ENCODE data around the gene SMCO3.

The SMCO3 gene

DNA sequence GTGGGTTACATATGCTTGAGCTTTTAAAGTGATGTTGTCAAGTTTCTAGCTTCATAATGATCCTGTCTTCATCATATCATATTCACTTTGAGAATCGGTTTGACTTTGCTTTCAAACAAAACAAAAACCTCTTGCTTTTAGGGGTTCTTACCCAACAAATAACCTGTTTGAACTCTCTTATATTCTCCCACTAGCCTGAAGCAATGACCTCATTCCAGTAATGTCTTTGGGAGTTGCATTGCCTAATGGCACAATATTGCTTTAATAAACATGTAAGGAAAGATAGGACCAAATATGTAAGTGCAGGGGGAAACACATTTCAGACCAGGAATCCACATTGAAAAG, 38.4 kb downstream of the SMCO3 start:
- Histone ChIP-seq H3K36me3 (ENCODE audit: control insufficient read depth, insufficient read depth, low read length) (no peaks in the 10 kb centered on the region), H3K4me3 (ENCODE audit: extremely low read depth, insufficient read depth, low read length, poor library complexity, severe bottlenecking) (peak overlapping the region; percentile 73), H3K9me3 (ENCODE audit: control insufficient read depth, low read length) (no peaks in the 10 kb centered on the region), H3K27ac (ENCODE audit: low read depth, low read length, severe bottlenecking) (peak overlapping the region; percentile 58), H3K4me1 (ENCODE audit: control insufficient read depth, insufficient read depth, low read length, poor library complexity, severe bottlenecking) (peaks cover 20% of the 10 kb centered on the region)
- 56% methylated on average over 1 of the region's 1 CpG; no CpG with 5 or more reads in 1 of the 2 experiments for WGBS, 2 experiments (ENCODE audit: insufficient coverage in 2 of 2)

DNA sequence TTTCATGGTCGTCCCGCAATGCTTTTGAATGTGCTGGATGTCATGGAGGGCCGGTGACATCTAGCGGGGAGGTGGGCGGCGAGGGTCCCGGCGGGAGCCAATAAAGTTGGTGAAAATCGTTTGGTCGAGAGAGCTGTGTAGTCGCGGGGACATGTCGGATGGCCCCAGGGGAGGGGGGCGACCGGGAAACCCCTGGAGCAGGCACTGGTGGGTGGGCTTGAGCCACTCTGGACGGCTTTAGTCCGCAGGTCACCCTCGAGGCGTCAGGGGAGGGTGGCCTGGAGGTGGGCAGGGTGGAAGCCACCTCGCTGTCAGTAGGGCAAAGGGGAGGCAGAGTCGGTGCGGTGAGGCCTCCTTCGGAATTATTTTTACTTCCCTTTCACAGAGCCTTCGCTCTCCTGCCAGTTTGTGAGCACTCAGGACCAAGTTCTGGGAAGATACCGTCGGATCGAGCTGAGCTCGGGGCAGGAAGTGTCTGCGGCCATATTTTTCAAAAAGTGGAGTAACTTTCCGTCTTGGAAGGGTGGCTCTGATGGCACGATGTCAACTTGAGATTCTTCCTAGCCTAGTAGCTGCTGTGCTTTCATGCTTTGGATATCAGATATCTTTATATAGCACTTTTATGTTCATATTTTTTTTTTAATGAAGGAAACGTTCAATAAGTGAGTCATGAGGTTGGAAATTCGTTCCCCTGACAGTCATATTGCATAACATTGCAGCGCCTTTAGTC, 38.9 kb downstream of the SMCO3 start:
- WGBS, 2 experiments (ENCODE audit: insufficient coverage in 2 of 2): 36 to 37% methylated on average over 16 to 29 of the region's 34 CpGs
- H3K36me3 ChIP-seq (ENCODE audit: control insufficient read depth, insufficient read depth, low read length): no peaks in the 10 kb centered on the region
- peak overlapping the region; percentile 58 for H3K27ac ChIP-seq (ENCODE audit: low read depth, low read length, severe bottlenecking)

DNA sequence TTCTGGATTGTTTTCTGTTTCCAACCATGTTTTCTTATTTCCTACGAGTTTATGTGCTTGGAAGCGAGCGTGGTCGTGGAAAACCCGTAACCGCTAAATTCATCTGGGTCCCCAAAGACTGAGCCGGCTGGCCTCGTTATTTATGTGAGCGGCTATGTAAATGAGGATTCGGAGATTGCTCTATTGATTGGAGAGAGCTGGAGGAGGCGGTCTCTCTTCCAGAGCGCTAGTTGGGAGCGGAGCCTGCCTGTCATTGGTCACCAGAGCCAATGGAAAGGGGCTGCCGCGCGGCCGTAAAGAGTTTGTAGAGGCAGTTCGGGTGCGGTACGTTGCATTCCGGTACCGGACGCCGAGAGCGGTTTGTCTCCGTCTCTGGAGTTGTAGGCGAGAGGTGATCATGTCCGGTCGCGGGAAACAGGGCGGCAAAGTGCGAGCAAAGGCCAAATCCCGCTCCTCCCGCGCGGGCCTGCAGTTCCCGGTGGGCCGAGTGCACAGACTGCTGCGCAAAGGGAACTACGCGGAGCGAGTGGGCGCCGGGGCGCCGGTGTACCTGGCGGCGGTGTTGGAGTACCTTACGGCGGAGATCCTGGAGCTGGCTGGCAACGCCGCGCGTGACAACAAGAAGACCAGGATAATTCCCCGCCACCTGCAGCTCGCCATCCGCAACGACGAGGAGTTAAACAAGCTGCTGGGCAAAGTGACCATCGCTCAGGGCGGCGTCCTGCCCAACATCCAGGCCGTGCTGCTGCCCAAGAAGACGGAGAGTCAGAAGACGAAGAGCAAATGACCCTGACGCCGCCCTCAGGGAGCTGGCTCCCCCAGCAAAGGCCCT, 39.7 kb downstream of the SMCO3 start:
- H3K36me3 ChIP-seq (ENCODE audit: control insufficient read depth, insufficient read depth, low read length): no peaks in the 10 kb centered on the region
- WGBS, 2 experiments (ENCODE audit: insufficient coverage in 2 of 2): 33 to 43% methylated on average over 63 to 66 of the region's 67 CpGs
- H3K4me3 ChIP-seq (ENCODE audit: extremely low read depth, insufficient read depth, low read length, poor library complexity, severe bottlenecking): peak overlapping the region; percentile 73
- H3K9me3 ChIP-seq (ENCODE audit: control insufficient read depth, low read length): no peaks in the 10 kb centered on the region
- H3K4me1 ChIP-seq (ENCODE audit: control insufficient read depth, insufficient read depth, low read length, poor library complexity, severe bottlenecking): peaks cover 20% of the 10 kb centered on the region
- H3K27ac ChIP-seq (ENCODE audit: low read depth, low read length, severe bottlenecking): peak overlapping the region; percentile 63

More for the DNA sequence above, 38.9 kb downstream of the SMCO3 start:
- peak overlapping the region; percentile 73 for H3K4me3 ChIP-seq (ENCODE audit: extremely low read depth, insufficient read depth, low read length, poor library complexity, severe bottlenecking)
- peaks cover 20% of the 10 kb centered on the region for H3K4me1 ChIP-seq (ENCODE audit: control insufficient read depth, insufficient read depth, low read length, poor library complexity, severe bottlenecking)
- H3K9me3 ChIP-seq (ENCODE audit: control insufficient read depth, low read length): no peaks in the 10 kb centered on the region

DNA sequence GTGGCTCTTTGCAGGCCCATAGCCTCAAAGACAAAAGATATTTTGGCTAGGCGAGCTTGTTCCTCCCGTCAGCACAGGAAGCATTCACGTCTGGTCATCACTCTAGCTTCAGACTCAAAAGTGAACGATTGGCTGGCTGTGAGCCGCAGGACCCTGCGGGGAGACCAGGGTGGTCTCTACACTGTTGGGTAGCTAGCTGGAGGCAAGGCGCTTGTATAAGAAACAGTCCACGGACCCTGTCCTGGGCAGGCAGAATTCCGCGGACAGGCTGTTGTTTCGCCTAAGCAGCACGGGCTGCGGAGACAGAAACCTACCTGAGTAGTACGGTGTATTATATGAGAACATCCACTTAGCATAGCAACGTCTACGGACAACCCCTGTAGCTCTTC, 40.3 kb downstream of the SMCO3 start:
- peak overlapping the region; percentile 63 for H3K27ac ChIP-seq (ENCODE audit: low read depth, low read length, severe bottlenecking)
- H3K36me3 ChIP-seq (ENCODE audit: control insufficient read depth, insufficient read depth, low read length): no peaks in the 10 kb centered on the region
- peak overlapping the region; percentile 73 for H3K4me3 ChIP-seq (ENCODE audit: extremely low read depth, insufficient read depth, low read length, poor library complexity, severe bottlenecking)
- H3K9me3 ChIP-seq (ENCODE audit: control insufficient read depth, low read length): no peaks in the 10 kb centered on the region
- WGBS, 2 experiments (ENCODE audit: insufficient coverage in 2 of 2): 47 to 74% methylated on average over 15 of the region's 16 CpGs
- peaks cover 20% of the 10 kb centered on the region for H3K4me1 ChIP-seq (ENCODE audit: control insufficient read depth, insufficient read depth, low read length, poor library complexity, severe bottlenecking)

DNA sequence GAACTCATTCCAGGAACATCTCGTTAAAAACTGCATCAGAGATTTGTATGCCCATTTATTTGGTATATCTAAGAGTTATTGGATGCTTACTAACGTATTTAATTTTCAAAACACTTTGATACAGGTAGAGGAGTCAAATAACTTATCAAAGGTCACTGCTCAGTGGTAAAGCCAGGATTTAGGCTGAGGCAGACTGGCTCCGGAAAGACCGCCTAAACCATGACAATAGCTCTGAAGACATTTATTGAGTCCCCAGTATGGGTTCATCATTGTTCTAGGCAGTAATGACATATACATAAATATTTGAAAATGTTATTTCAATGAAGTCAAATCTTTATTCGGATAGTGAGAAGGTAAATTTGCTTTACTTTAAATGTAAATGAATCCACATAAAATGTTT, 41.0 kb downstream of the SMCO3 start:
- no peaks in the 10 kb centered on the region for H3K9me3 ChIP-seq (ENCODE audit: control insufficient read depth, low read length)
- WGBS, 2 experiments (ENCODE audit: insufficient coverage in 2 of 2): 80% methylated on average over 2 of the region's 5 CpGs; no CpG with 5 or more reads in 1 of the 2 experiments
- no peak overlapping the region for H3K27ac ChIP-seq (ENCODE audit: low read depth, low read length, severe bottlenecking)
- H3K36me3 ChIP-seq (ENCODE audit: control insufficient read depth, insufficient read depth, low read length): no peaks in the 10 kb centered on the region
- peaks cover 17% of the 10 kb centered on the region for H3K4me1 ChIP-seq (ENCODE audit: control insufficient read depth, insufficient read depth, low read length, poor library complexity, severe bottlenecking)
- H3K4me3 ChIP-seq (ENCODE audit: extremely low read depth, insufficient read depth, low read length, poor library complexity, severe bottlenecking): peak overlapping the region; percentile 73

DNA sequence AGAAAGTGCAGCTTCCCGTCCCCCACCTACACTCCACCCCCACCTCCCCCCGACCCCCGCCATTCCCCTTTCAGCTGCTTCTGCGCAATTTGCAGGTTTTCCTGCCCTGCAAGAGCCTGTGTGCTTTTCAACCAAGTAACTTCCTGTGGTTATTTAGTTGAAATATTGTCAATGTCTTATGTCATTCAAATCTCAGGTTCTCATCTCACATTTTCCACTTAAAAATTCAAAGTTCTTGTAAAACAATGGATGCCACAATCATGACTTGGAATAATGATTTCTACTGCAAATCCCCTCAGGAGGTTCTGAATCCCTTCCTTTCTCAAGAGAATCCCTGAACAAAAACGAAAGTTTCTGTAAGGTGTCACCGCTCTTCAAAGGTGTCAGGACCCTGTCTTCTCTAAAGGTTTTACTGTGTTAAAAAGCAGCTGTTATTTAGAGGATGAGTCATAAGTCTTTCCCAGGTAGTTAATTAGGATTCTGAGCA, 42.3 kb downstream of the SMCO3 start:
- H3K36me3 ChIP-seq (ENCODE audit: control insufficient read depth, insufficient read depth, low read length): peaks cover 10% of the 10 kb centered on the region
- peak overlapping the region; percentile 91 for H3K27ac ChIP-seq (ENCODE audit: low read depth, low read length, severe bottlenecking)
- peak overlapping the region; percentile 73 for H3K4me3 ChIP-seq (ENCODE audit: extremely low read depth, insufficient read depth, low read length, poor library complexity, severe bottlenecking)
- H3K9me3 ChIP-seq (ENCODE audit: control insufficient read depth, low read length): no peaks in the 10 kb centered on the region
- 20% methylated on average over 1 of the region's 6 CpGs; no CpG with 5 or more reads in 1 of the 2 experiments for WGBS, 2 experiments (ENCODE audit: insufficient coverage in 2 of 2)
- peaks cover 7% of the 10 kb centered on the region for H3K4me1 ChIP-seq (ENCODE audit: control insufficient read depth, insufficient read depth, low read length, poor library complexity, severe bottlenecking)

DNA sequence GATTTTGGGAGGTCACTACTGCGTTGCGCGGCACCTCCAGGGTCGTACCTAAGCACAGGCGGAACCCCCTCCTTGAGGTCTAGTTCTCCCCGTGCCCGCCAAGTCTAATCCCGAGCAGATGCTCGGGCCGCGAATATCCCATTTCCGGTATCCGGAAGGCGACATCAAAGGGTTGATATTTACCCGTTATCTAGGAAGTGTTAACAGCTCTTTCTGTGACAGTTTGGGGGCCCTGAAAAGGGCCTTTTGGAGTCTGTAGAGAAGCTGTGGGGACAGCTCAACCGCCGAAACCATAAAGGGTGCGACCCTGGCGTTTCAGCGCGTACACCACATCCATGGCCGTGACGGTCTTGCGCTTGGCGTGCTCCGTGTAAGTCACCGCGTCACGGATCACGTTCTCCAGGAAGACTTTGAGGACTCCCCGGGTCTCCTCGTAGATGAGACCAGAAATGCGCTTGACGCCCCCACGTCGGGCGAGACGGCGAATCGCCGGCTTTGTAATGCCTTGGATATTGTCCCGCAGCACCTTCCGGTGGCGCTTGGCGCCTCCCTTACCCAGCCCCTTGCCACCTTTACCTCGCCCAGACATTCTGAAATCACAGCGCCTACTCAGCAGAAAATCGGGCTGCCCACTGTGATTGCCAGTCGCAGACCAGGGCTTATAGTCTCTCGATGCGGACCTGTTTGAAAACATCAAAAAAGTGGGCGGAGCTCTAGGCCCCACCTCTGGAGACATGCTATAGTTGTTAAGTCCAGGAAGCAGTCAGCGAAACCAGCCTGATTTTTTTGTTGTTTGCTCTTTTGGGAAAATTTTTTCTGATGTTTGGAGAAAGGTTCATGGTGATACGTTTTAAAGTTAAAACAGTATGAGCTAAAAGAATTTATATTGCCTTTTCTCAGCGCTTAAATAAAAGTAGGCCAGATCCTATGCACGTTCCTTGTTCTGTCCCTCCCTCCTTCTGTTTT, 43.2 kb downstream of the SMCO3 start:
- Histone ChIP-seq H3K4me1 (ENCODE audit: control insufficient read depth, insufficient read depth, low read length, poor library complexity, severe bottlenecking) (peaks cover under 1% of the 10 kb centered on the region), H3K27ac (ENCODE audit: low read depth, low read length, severe bottlenecking) (peak overlapping the region; percentile 91), H3K4me3 (ENCODE audit: extremely low read depth, insufficient read depth, low read length, poor library complexity, severe bottlenecking) (peak overlapping the region; percentile 73), H3K36me3 (ENCODE audit: control insufficient read depth, insufficient read depth, low read length) (peaks cover 10% of the 10 kb centered on the region), H3K9me3 (ENCODE audit: control insufficient read depth, low read length) (no peaks in the 10 kb centered on the region)
- WGBS, 2 experiments (ENCODE audit: insufficient coverage in 2 of 2): 24 to 27% methylated on average over 45 to 55 of the region's 56 CpGs

DNA sequence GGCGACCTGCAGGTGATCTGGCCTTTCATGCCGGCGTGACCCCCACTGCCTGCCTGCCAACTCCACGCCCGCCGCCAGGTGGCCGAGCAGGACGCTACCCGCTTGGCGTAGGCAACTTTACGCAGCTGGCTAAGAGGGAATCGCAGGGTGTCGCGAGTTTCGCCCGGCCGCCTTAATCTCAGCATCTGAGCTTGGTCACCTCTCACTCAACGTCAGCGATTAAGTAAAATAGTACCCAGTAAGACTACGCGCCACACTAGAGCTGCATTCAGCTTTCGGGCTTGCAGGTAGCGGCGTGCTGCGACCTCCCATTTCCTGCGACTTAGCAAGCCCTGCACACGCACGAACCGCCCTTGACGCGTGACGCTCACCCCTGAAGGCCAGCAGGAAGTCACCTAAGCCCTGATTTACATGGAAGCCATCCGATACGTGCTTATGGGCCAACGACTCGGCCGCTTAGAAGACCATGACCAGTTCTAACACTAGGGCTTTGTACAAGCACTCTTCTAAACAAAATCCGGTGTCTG, 44.0 kb downstream of the SMCO3 start:
- 24 to 37% methylated on average over 19 to 38 of the region's 38 CpGs for WGBS, 2 experiments (ENCODE audit: insufficient coverage in 2 of 2)
- no peaks in the 10 kb centered on the region for H3K9me3 ChIP-seq (ENCODE audit: control insufficient read depth, low read length)
- peak overlapping the region; percentile 91 for H3K27ac ChIP-seq (ENCODE audit: low read depth, low read length, severe bottlenecking)
- peaks cover 10% of the 10 kb centered on the region for H3K36me3 ChIP-seq (ENCODE audit: control insufficient read depth, insufficient read depth, low read length)
- H3K4me3 ChIP-seq (ENCODE audit: extremely low read depth, insufficient read depth, low read length, poor library complexity, severe bottlenecking): peak overlapping the region; percentile 73
- no peaks in the 10 kb centered on the region for H3K4me1 ChIP-seq (ENCODE audit: control insufficient read depth, insufficient read depth, low read length, poor library complexity, severe bottlenecking)

DNA sequence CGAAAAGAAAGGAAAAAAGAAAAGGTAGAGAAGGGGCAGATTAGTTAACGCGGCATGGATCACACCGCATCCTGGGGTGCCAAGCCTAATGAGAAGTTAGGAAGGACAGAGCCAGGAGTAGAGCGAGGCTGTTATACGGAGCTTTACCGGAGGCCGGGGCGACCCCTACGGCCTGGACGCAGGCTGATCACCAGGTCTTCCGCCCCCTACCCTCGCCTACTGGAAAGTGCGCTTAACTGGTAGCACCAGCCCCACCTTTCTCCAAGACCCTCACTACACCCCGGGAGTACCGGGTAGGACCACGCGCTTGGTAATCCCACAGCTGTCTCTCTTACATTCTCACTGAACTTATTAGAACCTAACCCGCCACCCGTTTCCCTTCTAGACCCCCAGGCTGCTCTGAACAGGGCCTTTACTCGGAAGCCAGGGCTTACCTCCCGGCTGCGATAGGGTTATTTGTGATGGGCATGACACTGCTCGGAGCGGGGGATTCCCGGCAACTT, 44.5 kb downstream of the SMCO3 start:
- Histone ChIP-seq H3K36me3 (ENCODE audit: control insufficient read depth, insufficient read depth, low read length) (peaks cover 10% of the 10 kb centered on the region), H3K4me1 (ENCODE audit: control insufficient read depth, insufficient read depth, low read length, poor library complexity, severe bottlenecking) (no peaks in the 10 kb centered on the region), H3K27ac (ENCODE audit: low read depth, low read length, severe bottlenecking) (peak overlapping the region; percentile 91), H3K4me3 (ENCODE audit: extremely low read depth, insufficient read depth, low read length, poor library complexity, severe bottlenecking) (peak overlapping the region; percentile 73), H3K9me3 (ENCODE audit: control insufficient read depth, low read length) (no peaks in the 10 kb centered on the region)
- 30 to 35% methylated on average over 17 to 24 of the region's 26 CpGs for WGBS, 2 experiments (ENCODE audit: insufficient coverage in 2 of 2)

Data from mesodermal cell (in vitro differentiated cells).